Pancreas (tissue), 10 donors: Measurements from ENCODE around the gene CCDC17. TPM values are rescaled to one million over a fixed set of nuclear protein-coding genes. Genes with fewer than 3 reads are reported as not detected.
A peak's percentile ranks its signal among the peaks of the same experiment; 100 is the strongest.

Source experiments
- ATAC-seq, 4 donors: fragments of 200-7000 bp; cut with Tn5 transposase; one replicate each; pipeline versions ENCODE4 v1.8.0 to v1.9.1; 2020; ENCODE audit warnings: mild to moderate bottlenecking in 4 of 4, moderate library complexity in 4 of 4
- DNase-seq, 6 donors: peaks; one replicate each; pipeline ENCODE4 v3.0.0-alpha.2; 2020
- FAIRE-seq: peaks from 2 replicates; lab custom pipeline; 2012; peaks lifted over from hg19 to GRCh38; lab: Jason Lieb, UNC
- H3K27ac ChIP-seq, 4 donors: fragments of 200-600 bp; sonication (generic); 1 replicate in 3 of 4; 2 replicates in 1 of 4; pipeline versions ENCODE4 v1.5.0 to v1.8.0; 2020
- H3K27me3 ChIP-seq, 4 donors: fragments of 200-600 bp; one replicate each; pipeline ENCODE4 v1.8.0; 2021
- H3K36me3 ChIP-seq, 3 donors: fragments of 200-600 bp; sonication (generic) in 1 of 3; one replicate each; pipeline versions ENCODE4 v1.5.0 to v1.8.0; 2020 to 2021
- H3K4me1 ChIP-seq, 3 donors: fragments of 200-600 bp; one replicate each; pipeline ENCODE4 v1.8.0; 2021
- H3K4me3 ChIP-seq, 4 donors: fragments of 200-600 bp; sonication (generic) in 2 of 4; one replicate each; pipeline versions ENCODE4 v1.5.0 to v1.8.0; 2020 to 2021
- H3K9me3 ChIP-seq, 4 donors: fragments of 200-600 bp; one replicate each; pipeline ENCODE4 v1.8.0; 2021
- CTCF ChIP-seq, 4 donors: fragments of 200-600 bp; sonication (generic) in 3 of 4; IDR thresholded peaks; one replicate each; pipeline versions ENCODE4 v1.5.0 to v1.8.0; 2021; ENCODE audit warnings: antibody characterized with exemption in 4 of 4
- WGBS, 2 donors: extraction: QIAGEN DNeasy Blood & Tissue Kit; methylation state at CpG; one replicate each; pipeline ENCODE4 v1.1.7; 2013; 5-methylcytosine and 5-hydroxymethylcytosine counted together
- intact Hi-C, 3 donors: fragments of 100-400 bp; cut with DNase I; formaldehyde crosslinking; loops; one replicate each; pipeline versions ENCODE4 v1.11.1 to v1.14.2; 2022
- polyA plus RNA-seq, 2 donors: library from polyadenylated mRNA; stranded (reverse); fragments of 200-250 nt; gene quantifications; one replicate each; pipeline ENCODE4 v1.2.3, GENCODE V29; 2013
- total RNA-seq, 6 donors: library from RNA; stranded (reverse); fragmentation: NEBNext Ultra II Directional in 4 of 6; extraction: Animal tissue kit (Norgen Biotek cat#: 25700) in 4 of 6; gene quantifications; one replicate each; pipeline versions ENCODE4 v1.2.1 to v1.2.4, GENCODE V29; 2021 to 2023
- donor health status: healthy with polysubstance abuse.
- donor health status: DM: no; HTN: no; CAD: no; lungs with moderate emphysema.
- donor health status: DM: no; HTN: no; CAD: no.
- donor health status: control.
- donor health status: control.
- donor health status: Bipolar disorder and iron deficiency.
- donor health status: DM: yes; HTN: yes; CAD: no.
- donor health status: DM: no; HTN: no; CAD: no.
- donor health status: DM: no; HTN: no; CAD: no.
- donor health status: DM: yes; HTN: yes; CAD: no.

The CCDC17 gene
- total and polyA plus RNA-seq, 8 donors = 0.64 to 2.3 (median 1.4) TPM

GRCh38 chr1:45585496-45586075 lies 38.3 kb downstream of the CCDC17 start:
- no peak for TF ChIP-seq CTCF (IDR thresholded peaks at IDR 0.05)
- 39 to 44% methylated on average over 7 of the region's 7 CpGs for WGBS, 2 donors
- H3K4me3 ChIP-seq = peak overlapping the region in 2 of 4 donors; percentile 96 to 99

GRCh38 chr1:45585110-45585426 lies 38.8 kb downstream of the CCDC17 start:
- WGBS, 2 donors = 0 to 1% methylated on average over 5 of the region's 5 CpGs
- TF ChIP-seq CTCF (IDR thresholded peaks at IDR 0.05) = no peak
- no peak for ATAC-seq
- DNase-seq = no peak
- Histone ChIP-seq H3K36me3 (no peaks in the 10 kb centered on the region), H3K4me3 (peak overlapping the region; percentile 87 to 99 (median 95)), H3K9me3 (no peaks in the 10 kb centered on the region), H3K4me1 (peaks cover 0 to 17% (median 0%) of the 10 kb centered on the region in 3 donors), H3K27ac (peak overlapping the region; percentile 79 to 92 (median 89)), H3K27me3 (no peaks in the 10 kb centered on the region)
- no peak for FAIRE-seq
- intact Hi-C loops = no loop called here

More at GRCh38 chr1:45585496-45586075, 38.3 kb downstream of the CCDC17 start:
- Histone ChIP-seq H3K36me3 (no peaks in the 10 kb centered on the region), H3K9me3 (no peaks in the 10 kb centered on the region), H3K4me1 (peaks cover 0 to 17% (median under 1%) of the 10 kb centered on the region in 3 donors), H3K27ac (peak overlapping the region in 1 of 4 donors; percentile 79), H3K27me3 (no peaks in the 10 kb centered on the region)
- no peak for FAIRE-seq
- no peak for ATAC-seq
- intact Hi-C loops = no loop called here
- DNase-seq = no peak

- ATAC-seq (peak; percentile 78 to 90 (median 82)), DNase-seq (peak; percentile 82 to 93 (median 89)), FAIRE-seq (no peak)
- H3K36me3 ChIP-seq = no peaks in the 10 kb centered on the region
- no peak for TF ChIP-seq CTCF (IDR thresholded peaks at IDR 0.05)
- intact Hi-C loops = no loop called here
- no peaks in the 10 kb centered on the region for H3K9me3 ChIP-seq
- peaks cover 0 to 17% (median 0%) of the 10 kb centered on the region in 3 donors for H3K4me1 ChIP-seq
- 0 to 1% methylated on average over 57 to 59 of the region's 59 CpGs for WGBS, 2 donors
- no peaks in the 10 kb centered on the region for H3K27me3 ChIP-seq
- H3K27ac ChIP-seq = peak overlapping the region; percentile 79 to 92 (median 89)
- H3K4me3 ChIP-seq = peak overlapping the region; percentile 87 to 99 (median 95)
Observed at GRCh38 chr1:45584351-45585109, 39.3 kb downstream of the CCDC17 start.

GRCh38 chr1:45583666-45584350 lies 40.0 kb downstream of the CCDC17 start, which contains the start of gene NASP:
TSS of gene NASP (plus strand) at chr1:45584041. CDS start at chr1:45584147, 106 bp downstream.
- peak; percentile 83 to 94 (median 91) for DNase-seq
- FAIRE-seq = no peak
- Histone ChIP-seq H3K27me3 (no peaks in the 10 kb centered on the region), H3K36me3 (no peaks in the 10 kb centered on the region), H3K4me3 (peak within 1 kb of the TSS; percentile 87 to 99 (median 95)), H3K9me3 (no peaks in the 10 kb centered on the region), H3K27ac (peak within 1 kb of the TSS; percentile 79 to 92 (median 89)), H3K4me1 (peaks cover 0 to 17% (median 0%) of the 10 kb centered on the region in 3 donors)
- no peak for TF ChIP-seq CTCF (IDR thresholded peaks at IDR 0.05)
- intact Hi-C loops = no loop called here
- peak; percentile 87 to 91 (median 88) for ATAC-seq
- WGBS, 2 donors = 0% methylated on average over 34 to 40 of the region's 41 CpGs
